GM20431 (cell line): Measurements from ENCODE around the gene HCAR2.
"Not testable (repeated sequence)": the region's sequence is repeated elsewhere in the genome, so short reads cannot be mapped to it uniquely, and the experiment has no call there.

Source experiments
- in situ Hi-C: fragments of 300-500 bp; cut with MseI, MboI; formaldehyde crosslinking; loops from one replicate; pipeline ENCODE4 v1.15.0; 2020; ENCODE audit warnings: low sequenced_read_pairs; ENCODE audit not compliant: unreplicated experiment

Gene HCAR2

DNA sequence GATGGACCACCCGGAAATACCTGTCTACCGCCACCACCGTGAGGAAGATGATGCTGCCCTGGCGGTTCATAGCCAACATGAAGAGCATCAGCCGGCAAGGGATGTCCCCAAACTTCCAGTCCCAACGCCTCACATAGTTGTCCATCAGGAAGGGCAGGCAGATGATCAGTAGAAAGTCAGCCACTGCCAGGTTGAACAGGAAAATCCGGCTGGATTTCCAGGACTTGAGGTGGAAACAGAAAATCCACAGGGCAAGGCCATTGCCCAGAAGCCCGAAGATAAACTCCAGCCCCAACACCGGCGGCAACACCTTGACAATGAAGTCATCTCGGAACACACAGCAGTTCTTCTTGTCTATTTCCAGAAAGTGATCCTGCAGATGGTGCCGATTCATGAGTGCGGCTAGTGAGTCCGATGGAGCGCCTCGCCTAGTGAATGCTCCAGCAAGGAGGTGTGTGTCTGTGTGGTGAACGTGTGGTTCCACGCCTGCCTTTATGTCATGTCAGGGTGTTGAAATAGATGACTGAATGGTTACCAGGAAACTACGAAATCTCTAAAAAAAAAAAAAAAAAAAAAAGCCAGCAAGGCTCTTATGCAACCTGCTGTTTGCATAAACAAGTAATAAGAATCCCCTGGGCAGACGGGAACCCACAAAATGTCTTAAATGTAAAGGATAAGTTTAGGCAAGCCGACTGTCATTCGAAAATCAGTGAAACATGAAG is at the start of gene HCAR2:
TSS of gene HCAR2 (minus strand) at position 468 of the 722 bp plus-strand sequence. CDS start at position 394, 74 bp downstream.
- in situ Hi-C loops: not testable (repeated sequence)

DNA sequence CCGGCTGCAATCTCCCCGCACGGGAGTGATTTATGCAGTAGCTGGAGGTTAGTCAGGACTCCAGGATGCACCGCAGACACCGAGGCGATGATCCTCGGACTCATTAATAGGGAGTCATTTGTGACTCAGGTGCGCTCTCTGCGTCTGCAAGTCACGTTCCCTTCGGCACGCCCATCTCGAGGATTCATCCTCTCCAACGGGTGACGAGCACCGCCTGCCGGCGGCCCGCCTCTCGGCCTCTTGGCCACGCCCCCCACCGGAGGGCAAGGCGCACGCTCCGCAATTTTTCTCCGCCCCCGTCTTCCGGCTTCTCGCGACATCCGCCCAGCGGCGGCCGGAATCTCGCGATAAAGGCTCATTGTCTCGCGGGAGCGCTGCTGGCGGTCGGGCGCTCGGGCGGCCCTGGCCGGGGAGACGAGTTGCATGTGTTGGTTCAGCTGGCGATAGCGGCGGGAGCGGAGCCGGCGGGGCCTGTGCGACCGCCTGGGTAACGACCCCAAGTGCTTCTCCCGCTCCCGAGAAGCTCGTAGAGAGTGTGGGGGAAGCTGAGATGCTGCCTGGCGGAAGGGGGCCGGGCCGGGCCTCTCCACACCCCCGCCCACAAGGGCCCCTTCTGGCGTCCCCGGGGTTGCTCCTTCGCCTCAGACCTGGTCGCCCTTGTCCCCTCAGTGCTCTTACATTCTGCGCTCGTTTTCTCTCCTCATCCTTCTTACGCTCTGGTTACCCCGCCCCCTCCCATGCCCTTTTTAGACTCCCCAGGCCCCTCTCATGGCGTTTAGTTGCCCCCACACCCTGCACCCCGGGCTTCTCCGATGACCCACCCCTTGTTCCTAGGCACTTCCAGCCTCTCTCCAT is 49.5 kb upstream of the HCAR2 start, which contains the start of gene DENR:
TSS of gene DENR (plus strand) at position 361 of the 855 bp plus-strand sequence. CDS start 878 bp downstream, outside the sequence.
- in situ Hi-C loops: no loop called here

DNA sequence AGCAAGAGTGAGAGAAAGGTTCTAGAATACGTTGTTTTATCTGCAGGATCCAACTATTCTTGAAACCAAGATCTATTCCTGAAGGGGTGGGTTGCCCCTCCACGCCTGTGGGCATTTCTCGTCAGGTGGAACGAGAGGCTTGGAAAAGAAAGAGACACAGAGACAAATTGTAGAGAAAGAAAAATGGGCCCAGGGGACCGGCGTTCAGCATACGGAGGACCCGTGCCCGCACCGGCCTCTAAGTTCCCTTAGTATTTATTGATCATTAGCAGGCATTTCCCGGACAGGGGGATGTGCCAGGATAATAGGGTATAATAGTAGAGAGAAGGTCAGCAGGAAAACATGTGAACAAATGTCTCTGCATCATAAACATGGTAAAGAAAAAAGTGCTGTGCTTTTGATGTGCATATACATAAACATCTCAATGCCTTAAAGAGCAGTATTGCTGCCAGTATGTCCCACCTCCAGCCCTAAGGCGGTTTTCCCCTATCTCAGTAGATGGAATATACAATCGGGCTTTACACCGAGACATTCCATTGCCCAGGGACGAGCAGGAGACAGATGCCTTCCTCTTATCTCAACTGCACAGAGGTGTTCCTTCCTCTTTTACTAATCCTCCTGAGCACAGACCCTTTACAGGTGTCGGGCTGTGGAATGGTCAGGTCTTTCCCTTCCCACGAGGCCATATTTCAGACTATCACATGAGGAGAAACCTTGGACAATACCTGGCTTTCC is 47.8 kb upstream of the HCAR2 start:
- in situ Hi-C loops: not testable (repeated sequence)

DNA sequence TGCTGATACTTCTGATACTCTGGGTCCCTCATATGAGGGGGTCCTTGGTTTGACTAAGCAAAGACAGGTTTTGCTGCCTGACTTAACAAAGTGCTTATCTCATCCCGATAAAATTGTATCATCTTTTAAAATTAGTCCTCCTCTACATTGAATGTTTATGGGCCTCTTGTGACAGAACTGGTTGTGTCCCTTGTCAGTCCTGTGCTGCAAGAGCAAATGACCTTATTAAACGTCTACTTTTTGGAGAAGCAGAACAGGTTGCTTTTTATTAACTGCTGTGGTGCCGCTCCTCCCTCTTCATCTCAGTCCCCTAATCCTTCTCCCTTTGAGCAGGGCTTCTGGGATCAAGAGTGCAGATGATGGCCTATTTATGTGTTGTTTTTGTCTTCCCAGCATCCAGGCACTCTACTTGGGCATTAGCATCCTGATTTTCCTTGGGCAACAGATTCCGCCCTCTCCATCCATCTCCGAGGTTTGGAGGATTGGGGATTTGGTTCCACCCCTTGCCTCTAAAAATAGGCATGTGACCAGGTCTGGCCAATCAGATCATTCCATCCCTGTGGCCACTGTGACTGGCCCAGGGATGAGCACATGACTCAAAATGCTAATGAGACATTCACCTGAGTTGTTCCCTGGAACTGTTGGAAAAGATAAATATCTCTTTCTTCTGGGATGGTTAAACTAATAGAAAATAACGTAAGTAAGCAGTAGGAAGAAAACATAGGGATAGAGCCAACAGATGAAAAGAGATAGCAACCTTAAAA is 46.6 kb upstream of the HCAR2 start:
- in situ Hi-C loops: no loop called here

DNA sequence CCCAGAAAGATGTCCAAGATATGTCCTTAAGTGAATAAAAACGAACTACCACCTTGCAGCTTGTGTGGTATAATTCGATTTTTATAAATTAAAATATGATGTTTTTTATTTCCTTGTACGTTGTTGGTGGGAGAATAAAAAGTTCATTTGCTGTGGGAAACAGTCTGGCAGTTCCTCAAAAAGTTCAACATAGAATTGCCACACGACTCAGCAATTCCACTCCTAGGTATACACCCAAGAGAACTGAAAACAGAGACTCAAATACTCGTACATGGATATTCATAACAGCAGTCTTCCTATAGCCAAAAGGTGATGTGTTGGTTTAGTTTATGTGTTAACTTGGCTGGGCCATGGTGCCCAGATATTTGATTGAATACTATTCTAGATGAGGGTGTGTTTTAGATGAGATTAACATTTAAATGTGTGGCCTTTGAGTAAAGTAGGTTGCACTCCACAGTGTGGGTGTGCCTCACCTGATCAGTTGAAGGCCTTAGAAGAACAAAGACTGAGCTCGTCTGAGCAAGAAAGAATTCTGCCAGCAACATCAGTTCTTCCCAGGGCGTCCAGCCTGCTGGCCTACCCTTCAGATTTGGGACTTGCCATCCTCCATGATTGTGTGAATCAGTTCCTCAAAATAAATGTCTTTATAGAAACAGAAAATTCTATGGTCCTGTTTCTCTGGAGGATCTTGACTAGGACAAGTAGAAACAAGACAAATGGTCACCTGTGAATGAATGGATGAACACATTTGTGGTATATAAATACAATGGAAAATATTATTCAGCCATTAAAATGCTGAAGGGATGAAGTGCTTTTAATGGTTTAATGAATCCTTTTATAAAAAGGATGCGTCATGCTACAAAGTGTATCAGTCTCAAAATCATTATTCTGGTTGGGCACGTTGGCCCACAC is 44.3 kb upstream of the HCAR2 start:
- in situ Hi-C loops: no loop called here

DNA sequence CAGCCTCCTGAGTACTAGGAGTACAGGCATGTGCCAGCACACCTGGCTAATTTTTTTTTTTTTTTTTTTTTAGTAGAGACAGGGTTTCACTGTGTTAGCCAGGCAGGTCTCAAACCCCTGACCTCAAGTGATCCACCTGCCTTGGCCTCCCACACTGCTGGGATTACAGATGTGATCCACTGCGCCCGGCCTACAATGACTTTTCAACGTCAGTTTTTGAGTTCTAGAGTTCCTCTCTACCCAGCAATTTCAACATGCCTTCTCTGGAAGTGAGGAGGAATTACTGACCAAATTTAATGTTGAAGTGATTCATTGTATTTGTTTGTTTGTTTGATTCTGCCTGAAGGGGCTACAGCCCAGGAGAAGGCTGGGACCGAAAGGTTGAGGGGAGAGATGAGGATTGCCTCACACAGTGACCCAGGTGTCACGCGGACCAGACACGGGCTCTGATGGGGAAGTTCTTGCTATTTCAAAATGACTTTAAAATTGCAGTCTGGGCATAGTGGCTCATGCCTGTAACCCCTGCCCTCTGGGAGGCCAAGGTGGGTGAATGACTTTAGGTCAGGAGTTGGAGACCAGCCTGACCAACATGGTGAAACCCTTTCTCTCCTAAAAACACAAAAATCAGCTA is 40.9 kb upstream of the HCAR2 start:
- in situ Hi-C loops: no loop called here

DNA sequence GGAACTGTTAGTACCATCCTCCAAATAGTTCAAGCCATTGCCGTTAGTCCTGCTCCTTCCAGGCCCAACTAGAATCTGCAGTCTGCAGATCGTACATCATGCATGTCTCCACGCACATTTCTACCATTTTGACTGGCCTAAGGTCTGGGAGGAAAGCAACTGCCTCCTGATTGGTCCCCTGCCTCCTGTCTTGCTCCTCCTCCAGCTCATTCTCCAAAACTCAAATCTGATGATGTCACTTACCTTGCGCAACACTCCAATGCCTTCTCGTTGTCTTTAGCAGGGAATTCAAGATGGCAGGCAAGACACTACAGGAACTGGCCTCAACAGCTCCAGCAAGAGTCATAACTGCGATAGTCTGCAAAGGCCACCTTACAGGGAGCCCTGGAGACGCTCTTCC is 37.2 kb upstream of the HCAR2 start:
- in situ Hi-C loops: no loop called here

DNA sequence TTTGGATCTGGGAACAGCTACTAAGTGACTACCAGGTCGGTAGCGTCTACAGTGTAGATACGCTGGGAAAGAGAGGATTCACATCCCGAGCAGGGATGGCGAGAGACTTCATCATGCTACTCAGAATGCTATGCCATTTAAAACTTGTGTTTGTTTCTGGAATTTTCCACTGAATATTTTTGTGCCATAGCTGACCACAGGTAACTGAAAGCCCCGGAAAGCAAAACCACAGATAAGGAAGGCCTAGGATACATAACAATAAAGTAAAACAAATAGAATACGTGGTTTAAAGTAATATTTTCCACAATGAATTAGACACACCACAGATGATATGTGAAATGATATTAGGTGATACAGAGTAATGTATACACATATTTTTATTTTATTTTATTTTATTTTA is 35.4 kb upstream of the HCAR2 start:
- in situ Hi-C loops: loop anchor here (10.0 kb wide), 1 partner anchor 104 kb away; no protein-coding TSS in a partner anchor

DNA sequence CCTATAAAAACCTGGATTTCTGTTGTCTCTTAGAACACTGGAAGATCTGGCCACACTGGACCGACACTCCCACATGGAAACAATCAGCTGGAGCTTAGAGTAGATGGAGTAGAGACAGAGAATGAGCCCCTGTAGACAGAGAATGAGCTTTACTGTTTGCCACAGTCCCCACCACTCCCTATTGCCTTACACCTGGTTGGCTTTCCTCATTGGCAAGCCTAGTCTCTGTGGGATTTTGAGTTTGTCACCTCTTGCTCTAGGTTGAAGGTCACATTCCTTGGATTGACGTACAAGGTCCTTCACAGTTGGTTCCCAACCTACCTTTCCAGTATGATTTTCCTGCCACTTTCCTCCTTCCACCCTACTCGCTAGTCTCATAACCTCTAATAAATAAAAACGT is 29.5 kb upstream of the HCAR2 start:
- in situ Hi-C loops: loop anchor here (10.0 kb wide), 1 partner anchor 98 kb away; no protein-coding TSS in a partner anchor

DNA sequence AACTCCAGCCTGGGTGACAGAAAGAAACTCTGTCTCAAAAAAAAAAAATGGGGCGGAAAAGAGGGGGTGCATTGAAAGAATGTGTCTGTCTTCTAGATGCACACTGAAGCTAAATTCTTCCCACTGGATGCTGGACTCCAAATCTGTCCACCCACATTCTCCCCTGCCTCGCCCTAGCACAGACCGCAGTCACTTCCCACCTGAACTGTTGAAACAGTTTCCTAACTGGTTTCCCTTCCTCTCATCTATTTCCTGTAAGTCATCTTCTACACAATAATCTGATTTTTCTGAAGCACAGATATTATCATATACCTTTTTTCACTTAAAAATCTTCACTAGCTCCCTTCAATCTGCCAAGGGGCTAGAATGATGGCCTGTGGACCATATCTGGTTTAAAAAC is 29.0 kb upstream of the HCAR2 start:
- in situ Hi-C loops: loop anchor here (10.0 kb wide), 1 partner anchor 97 kb away; no protein-coding TSS in a partner anchor

DNA sequence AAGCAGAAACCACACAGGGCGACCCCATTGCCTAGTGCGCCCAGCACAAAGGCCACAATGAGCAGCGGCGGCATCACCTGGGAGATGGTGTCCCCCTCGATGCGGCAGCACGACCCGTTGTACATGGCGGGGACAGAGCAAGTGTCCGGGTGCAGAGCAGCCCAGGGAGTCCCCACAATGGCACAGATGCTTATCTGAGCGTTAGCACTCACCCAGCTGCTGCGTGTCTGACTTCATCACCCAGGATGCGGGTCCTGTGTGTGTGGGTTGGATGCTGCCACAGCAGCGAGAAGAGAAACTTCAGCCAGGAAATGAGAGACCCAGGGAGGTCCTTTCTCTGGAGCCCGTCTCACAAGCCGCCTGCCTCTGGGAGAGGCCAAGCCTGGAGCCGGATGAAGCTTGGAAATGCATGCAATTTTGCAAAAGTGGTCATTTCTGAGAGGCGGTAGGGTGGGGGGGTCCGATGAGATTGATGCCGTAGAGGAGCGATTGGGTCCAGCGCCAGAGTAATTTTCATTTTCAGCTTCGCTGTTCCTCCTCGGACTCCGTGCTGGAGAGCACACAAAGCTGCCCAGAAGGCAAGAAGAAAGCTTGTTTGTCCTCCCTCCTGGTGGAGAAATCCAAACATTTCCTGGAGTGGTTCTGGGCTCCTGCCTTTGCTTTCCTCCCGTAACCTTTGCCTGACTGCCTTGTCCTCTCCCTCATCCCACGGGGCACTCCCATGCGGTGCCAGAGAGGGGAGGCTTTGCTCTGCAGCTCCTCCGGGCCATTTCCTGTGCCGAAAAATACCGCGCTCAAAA is 27.3 kb upstream of the HCAR2 start, which contains the start of gene HCAR1:
TSS of gene HCAR1 (minus strand) at position 630 of the 800 bp plus-strand sequence. CDS start at position 125, 505 bp downstream.
- in situ Hi-C loops: loop anchor here (10.0 kb wide), 1 partner anchor 96 kb away; no protein-coding TSS in a partner anchor

DNA sequence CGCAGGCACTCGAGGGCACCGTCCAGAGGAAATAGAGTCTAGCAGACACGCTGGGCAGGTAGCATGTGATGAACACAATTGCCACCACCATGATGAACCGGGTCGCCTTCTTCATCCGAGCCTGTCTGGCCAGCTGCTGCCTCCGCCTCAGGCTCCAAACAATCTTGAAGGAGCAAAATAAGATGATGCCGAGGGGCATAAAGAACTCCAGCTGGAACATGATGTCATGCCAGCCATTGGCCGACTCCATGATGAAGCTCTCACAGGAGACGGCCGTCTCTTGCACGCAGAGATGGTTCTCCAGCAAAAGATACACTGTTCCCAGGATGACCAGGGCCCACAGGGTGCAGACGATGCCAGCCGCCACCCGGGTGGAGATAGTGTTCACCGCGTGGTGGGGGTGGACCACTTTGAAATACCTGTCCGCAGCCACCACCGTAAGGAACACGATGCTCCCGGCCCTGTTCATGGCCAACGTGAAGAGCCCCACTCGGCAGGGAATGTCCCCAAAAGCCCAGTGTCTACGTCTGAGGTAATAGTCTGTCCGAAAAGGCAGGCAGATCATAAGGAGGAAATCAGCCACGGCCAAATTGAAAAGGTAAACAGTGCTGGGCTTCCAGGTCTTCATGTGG is 26.5 kb upstream of the HCAR2 start:
- in situ Hi-C loops: loop anchor here (10.0 kb wide), 1 partner anchor 95 kb away; no protein-coding TSS in a partner anchor

DNA sequence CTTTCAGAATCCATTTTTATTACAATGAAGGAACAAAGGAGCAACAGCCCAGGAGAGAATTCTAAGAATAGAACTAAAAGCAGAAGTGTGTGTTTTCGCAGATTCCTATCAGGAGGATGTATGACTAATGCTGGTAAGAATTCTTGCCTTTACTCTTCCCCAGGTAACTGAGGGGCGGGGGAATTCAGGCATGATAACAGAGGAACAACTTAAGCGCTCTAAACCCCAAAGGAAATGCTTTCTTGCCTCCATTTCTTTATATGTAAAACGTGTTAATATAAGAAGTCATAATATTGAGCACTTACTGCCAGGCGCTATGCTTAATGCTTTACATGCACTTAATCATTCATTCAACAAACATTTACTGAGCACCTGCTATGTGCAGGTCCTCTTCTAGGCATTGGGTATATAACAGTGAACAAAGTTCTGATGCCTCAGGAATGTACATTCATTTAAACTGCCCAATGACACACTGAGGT is 23.0 kb upstream of the HCAR2 start:
- in situ Hi-C loops: no loop called here

DNA sequence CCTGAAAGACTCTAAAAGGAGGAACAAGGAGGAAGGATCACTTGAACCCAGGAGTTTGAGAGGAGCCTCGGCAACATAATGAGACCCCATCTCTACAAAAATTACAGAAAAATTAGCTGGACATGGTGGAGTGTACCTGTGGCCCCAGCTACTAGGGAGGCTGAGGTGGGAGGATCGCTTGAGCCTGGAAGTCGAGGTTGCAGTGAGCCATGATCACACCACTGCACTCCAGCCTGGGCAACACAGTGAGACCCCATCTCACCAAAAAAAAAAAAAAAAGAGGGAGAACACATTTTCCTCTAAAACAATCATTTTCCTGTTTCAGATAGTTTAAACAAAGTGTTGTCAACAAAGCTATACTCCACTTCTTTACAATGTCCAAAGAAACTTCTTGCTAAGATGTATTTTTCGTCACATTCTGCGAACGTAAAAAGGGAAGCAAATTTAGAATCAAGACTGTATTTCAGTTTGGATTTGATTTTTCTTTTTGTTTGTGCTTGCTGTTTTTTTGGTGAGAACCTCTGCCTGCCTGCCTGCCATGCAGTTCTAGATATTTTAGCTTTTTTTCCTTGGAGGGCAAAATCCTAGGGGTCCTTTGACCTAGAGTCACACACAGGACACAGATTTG is 22.4 kb upstream of the HCAR2 start:
- in situ Hi-C loops: no loop called here

DNA sequence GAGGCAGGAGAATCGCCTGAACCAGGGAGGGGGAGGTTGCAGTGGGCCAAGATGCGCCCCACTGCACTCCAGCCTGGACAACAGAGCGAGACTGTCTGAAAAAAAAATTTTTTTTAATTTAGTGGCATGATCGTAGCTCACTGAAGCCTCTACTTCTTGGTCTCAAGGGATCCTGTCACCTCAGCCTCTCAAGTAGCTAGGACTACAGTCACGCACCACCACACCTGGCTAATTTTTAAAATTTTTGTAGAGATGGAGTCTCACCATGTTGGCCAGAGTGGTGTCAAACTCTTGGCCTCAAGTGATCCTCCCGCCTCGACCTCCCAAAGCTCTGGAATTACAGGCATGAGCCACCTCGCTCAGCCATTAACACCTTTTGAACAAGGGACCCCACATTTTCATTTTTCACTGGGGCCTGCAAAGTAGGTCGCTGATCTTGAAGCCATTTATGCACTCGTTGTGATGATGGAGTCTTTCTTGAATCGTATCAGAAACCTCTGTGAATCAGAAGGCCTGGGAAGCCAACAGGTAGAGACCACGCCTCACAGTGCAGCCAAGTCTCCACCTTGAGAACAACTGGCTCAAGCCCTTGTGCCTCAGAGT is 21.6 kb upstream of the HCAR2 start:
- in situ Hi-C loops: no loop called here

DNA sequence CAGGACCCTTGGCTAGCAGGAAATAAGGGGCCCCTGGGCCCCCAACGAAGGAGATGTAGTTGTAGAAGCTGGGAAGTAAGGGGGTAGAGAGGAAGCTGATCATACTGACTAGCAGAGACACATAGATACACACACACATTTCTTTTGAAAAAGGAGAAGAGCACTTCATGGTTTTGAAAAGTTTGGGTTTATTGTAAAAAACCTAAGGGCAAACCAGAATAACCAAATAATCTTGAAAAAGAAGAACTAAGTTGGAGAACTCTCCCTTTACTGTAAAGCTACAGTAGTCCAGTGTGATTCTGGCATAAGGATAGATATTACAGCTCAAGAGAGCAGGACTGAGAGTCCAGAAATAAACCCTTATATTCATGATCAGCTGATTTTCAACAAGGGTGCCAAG is 19.2 kb upstream of the HCAR2 start:
- in situ Hi-C loops: no loop called here
